Measurements from ENCODE around the gene HOXB1. TPM values are rescaled to one million over a fixed set of nuclear protein-coding genes. Genes with fewer than 3 reads are reported as not detected.

HOXB1 gene
- total and polyA plus RNA-seq, 2 of the 8 experiments (the other 6 are each of a cell fraction or from before 2014, with no cell fraction given): not detected

DNA sequence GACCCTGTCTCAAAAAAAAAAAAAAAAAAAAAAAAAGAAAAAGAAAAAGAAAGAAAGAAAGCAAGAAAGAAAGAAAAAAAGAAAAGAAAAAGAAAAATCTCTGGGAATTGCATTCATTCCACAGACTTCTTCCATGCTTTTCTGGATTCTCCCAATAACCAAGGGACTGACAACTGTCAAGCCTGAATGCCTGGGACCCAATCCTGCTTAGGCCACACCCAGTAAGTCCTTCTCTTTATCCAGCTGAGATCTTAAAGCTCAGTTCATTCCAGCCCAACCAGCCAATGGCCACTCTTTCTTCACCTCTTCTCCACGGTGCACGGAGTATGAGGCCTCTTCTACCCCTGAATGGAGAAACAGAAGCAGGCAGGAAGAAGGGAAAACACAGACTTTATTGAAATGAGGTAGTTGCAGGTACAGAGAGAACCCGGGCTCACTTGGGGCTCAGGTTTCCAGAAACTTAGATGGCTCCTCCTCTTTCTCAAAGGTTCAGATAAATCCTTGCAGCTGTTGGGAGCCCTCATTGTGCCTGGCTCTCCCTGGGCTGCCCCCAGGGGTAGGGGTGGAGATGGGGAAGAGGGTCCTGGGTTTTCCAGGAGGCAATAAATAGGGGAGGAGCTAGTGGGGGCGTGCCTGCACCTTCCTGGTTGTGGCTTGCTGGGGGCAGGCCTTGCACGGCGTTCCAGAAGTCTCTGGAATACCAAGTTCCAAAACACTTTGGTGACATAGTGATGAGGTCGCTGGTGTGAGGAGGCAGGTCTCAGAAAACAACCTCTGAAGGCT, 2.5 kb downstream of the HOXB1 start:
- Histone ChIP-seq H3K4ac (replicated peaks; ENCODE audit: insufficient read length, low read depth, low read length) (no peak overlapping the region), H4K20me1 (replicated peaks in 1 of 2; ENCODE audit: control insufficient read depth in 1 of 2, insufficient read depth in 2 of 2, low read length in 2 of 2) (peaks cover 6 to 11% of the 10 kb centered on the region in 2 experiments), H3K18ac (ENCODE audit: extremely low read depth, low read length) (no peak overlapping the region), H4K5ac (ENCODE audit: insufficient read length, low read depth, low read length) (no peak overlapping the region), H3K23me2 (ENCODE audit: low read depth, low read length) (peaks cover 5% of the 10 kb centered on the region; the same call in 1 of the 2 replicates), H2BK5ac (ENCODE audit: low read depth, low read length) (no peak overlapping the region), H3K4me2 (ENCODE audit: insufficient read depth in 1 of 2, low read depth in 2 of 2, low read length in 2 of 2) (peak overlapping the region in 1 of 2 experiments; percentile 31; a peak in 1 of 4 replicates), H3K9ac (replicated peaks in 1 of 4; ENCODE audit: extremely low read depth in 1 of 4, low read depth in 3 of 4, low read length in 3 of 4) (no peak overlapping the region), H2BK15ac (ENCODE audit: low read length) (no peak overlapping the region), H3K79me2 (ENCODE audit: control insufficient read depth in 1 of 2, insufficient read depth in 2 of 2, low read length in 2 of 2) (no peaks in the 10 kb centered on the region), H3K4me3 (ENCODE audit: extremely low read depth in 1 of 4, insufficient read depth in 2 of 4, low read depth in 3 of 4, low read length in 4 of 4) (no peak overlapping the region), H3K9me3 (ENCODE audit: insufficient read depth in 2 of 2, low read depth in 1 of 2, low read length in 1 of 2) (no peaks in the 10 kb centered on the region), H3K27ac (ENCODE audit: low read depth, low read length) (no peak overlapping the region), H3K56ac (replicated peaks; ENCODE audit: insufficient read length, low read depth, low read length) (no peak overlapping the region), H3K4me1 (replicated peaks in 1 of 4; ENCODE audit: control insufficient read depth in 3 of 4, insufficient read depth in 4 of 4, low read length in 3 of 4) (peaks cover 0 to 20% (median 10%) of the 10 kb centered on the region in 4 experiments; a peak in 6 of 7 replicates), H2AFZ (ENCODE audit: low read length) (no peak overlapping the region), H3K14ac (ENCODE audit: insufficient read length) (no peak overlapping the region), H2AK5ac (ENCODE audit: low read depth, low read length) (no peak overlapping the region), H2BK120ac (replicated peaks; ENCODE audit: low read depth, low read length) (no peak overlapping the region), H3K79me1 (ENCODE audit: low read depth, low read length) (no peaks in the 10 kb centered on the region), H2BK12ac (ENCODE audit: low read depth, low read length) (peak overlapping the region; percentile 82; the same call in 1 of the 2 replicates), H3K27me3 (replicated peaks in 1 of 4; ENCODE audit: control insufficient read depth in 3 of 4, extremely low read depth in 1 of 4, insufficient read depth in 3 of 4, low read length in 3 of 4) (peaks cover 77 to 100% (median 96%) of the 10 kb centered on the region in 4 experiments), H2BK20ac (ENCODE audit: low read length) (no peak overlapping the region), H3K36me3 (ENCODE audit: control insufficient read depth in 2 of 4, insufficient read depth in 4 of 4, low read length in 3 of 4) (no peaks in the 10 kb centered on the region), H3K23ac (ENCODE audit: insufficient read length) (no peak overlapping the region), H4K8ac (ENCODE audit: extremely low read depth, insufficient read depth, low read length) (no peak overlapping the region), H4K91ac (replicated peaks; ENCODE audit: insufficient read length, low read length) (no peak overlapping the region)
- CTCF ChIA-PET (ENCODE audit: partially characterized antibody): interaction anchor here (0.8 to 3.1 kb wide), 12 partner anchors 12 to 108 kb away, joined by 3 to 14 read pairs (median 4); partner anchors contain the start of gene HOXB5
- FAIRE-seq (no peak), DNase-seq (ENCODE audit: low read depth in 1 of 2, low spot score in 2 of 2) (no peak)
- 21% methylated on average over 7 of the region's 7 CpGs; no CpG with 5 or more reads in 1 of the 2 experiments for WGBS, 2 experiments (ENCODE audit: extremely low coverage in 1 of 2, insufficient coverage in 1 of 2, insufficient read length in 1 of 2, insufficient replicate concordance in 2 of 2, low coverage in 1 of 2, low lambda C conversion rate in 2 of 2, missing lambda C conversion rate in 1 of 2)
- TF ChIP-seq RNF2 (IDR thresholded peaks at IDR 0.05; ENCODE audit: borderline replicate concordance, low read depth, low read length, missing control alignments, poor library complexity, severe bottlenecking) (peak; percentile 41), KDM1A (IDR thresholded peaks at IDR 0.05; ENCODE audit: borderline replicate concordance, low read length) (peak; percentile 95), HDAC2 (IDR thresholded peaks at IDR 0.05; ENCODE audit: borderline replicate concordance in 1 of 2, low read depth in 2 of 2, low read length in 2 of 2) (peak in 1 of 2 experiments; percentile 83; a peak in 1 of 4 replicates)
- TF ChIP-seq, protein P1, sequence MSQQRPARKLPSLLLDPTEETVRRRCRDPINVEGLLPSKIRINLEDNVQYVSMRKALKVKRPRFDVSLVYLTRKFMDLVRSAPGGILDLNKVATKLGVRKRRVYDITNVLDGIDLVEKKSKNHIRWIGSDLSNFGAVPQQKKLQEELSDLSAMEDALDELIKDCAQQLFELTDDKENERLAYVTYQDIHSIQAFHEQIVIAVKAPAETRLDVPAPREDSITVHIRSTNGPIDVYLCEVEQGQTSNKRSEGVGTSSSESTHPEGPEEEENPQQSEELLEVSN (IDR thresholded peaks at IDR 0.05): no peak
- POLR2A ChIA-PET (ENCODE audit: partially characterized antibody): interaction anchor here (0.6 to 1.2 kb wide), 2 partner anchors 13 to 110 kb away, joined by 3 to 4 read pairs; no protein-coding TSS in a partner anchor
